Stomach (tissue), 9 donors: ENCODE measurements around the gene MAGEF1. TPM values are rescaled to one million over a fixed set of nuclear protein-coding genes. Genes with fewer than 3 reads are reported as not detected.

Experiments used
- DNase-seq, 2 donors: peaks; one replicate each; pipeline versions ENCODE4 v3.0.0 to v3.0.0-alpha.2; 2013 to 2019
- H3K27ac ChIP-seq, 5 donors: fragments of 200-600 bp in 4 of 5; sonication (generic) in 4 of 5; one replicate each; pipeline ENCODE4 v1.5.1; 2013 to 2019; ENCODE audit warnings: mild to moderate bottlenecking in 1 of 5, moderate library complexity in 1 of 5
- H3K27me3 ChIP-seq, 3 donors: fragments of 200-600 bp; sonication (generic); one replicate each; pipeline ENCODE4 v1.5.1; 2017 to 2019; ENCODE audit warnings: mixed run types in 1 of 3
- H3K36me3 ChIP-seq, 4 donors: fragments of 200-600 bp; sonication (generic); 1 replicate in 3 of 4; 2 replicates in 1 of 4; pipeline ENCODE4 v1.5.1; 2016 to 2019
- H3K4me1 ChIP-seq, 4 donors: fragments of 200-600 bp; sonication (generic); one replicate each; pipeline ENCODE4 v1.5.1; 2016 to 2019
- H3K4me3 ChIP-seq, 4 donors: fragments of 200-600 bp; sonication (generic) in 3 of 4; one replicate each; pipeline ENCODE4 v1.5.1; 2016 to 2019; ENCODE audit warnings: mild to moderate bottlenecking in 1 of 4
- H3K9me3 ChIP-seq, 4 donors: fragments of 200-600 bp; sonication (generic); one replicate each; pipeline ENCODE4 v1.5.1; 2016 to 2019
- EP300 ChIP-seq: sonication (generic); formaldehyde crosslinking; IDR thresholded peaks from one replicate; pipeline ENCODE4 v1.6.1; 2017; ENCODE audit warnings: antibody characterized with exemption
- POLR2A ChIP-seq, 4 donors: fragments of 450-650 bp; IDR thresholded peaks; one replicate each; pipeline ENCODE4 v1.6.1; 2016; ENCODE audit warnings: antibody characterized with exemption in 4 of 4, control low read depth in 2 of 4, mild to moderate bottlenecking in 1 of 4, moderate library complexity in 1 of 4
- POLR2AphosphoS5 ChIP-seq, 3 donors: sonication (generic); formaldehyde crosslinking; IDR thresholded peaks; one replicate each; pipeline ENCODE4 v1.6.1; 2016; ENCODE audit warnings: antibody characterized with exemption in 3 of 3
- WGBS, 5 donors: extraction: QIAGEN DNeasy Blood & Tissue Kit in 3 of 5; methylation state at CpG; one replicate each; pipeline versions ENCODE4 v1.1.5 to v1.1.7; 2013 to 2018; 5-methylcytosine and 5-hydroxymethylcytosine counted together
- intact Hi-C: fragments of 100-400 bp; cut with DNase I; formaldehyde crosslinking; loops from one replicate; pipeline ENCODE4 v1.15.1; 2023; ENCODE audit warnings: low total_unique reads
- polyA plus RNA-seq, 3 donors: library from polyadenylated mRNA; stranded (reverse); fragments of 200-250 nt; gene quantifications; one replicate each; pipeline ENCODE4 v1.2.3, GENCODE V29; 2013
- total RNA-seq, 5 donors: library from RNA; depleted of rRNA; stranded (reverse); fragments of >200 nt; gene quantifications; one replicate each; pipeline versions ENCODE4 v1.1.0 to v1.2.3, GENCODE V29; 2014 to 2016
- TF ChIP-seq, protein P1 (sequence below), 7 experiments: fragments of 450-650 bp in 4 of 7; fragments of 200-600 bp in 3 of 7; sonication (generic) in 3 of 7; IDR thresholded peaks; one replicate each; pipeline ENCODE4 v1.5.1; 2016 to 2019; ENCODE audit warnings: antibody characterized with exemption in 7 of 7, control low read depth in 2 of 7, mild to moderate bottlenecking in 1 of 7
- donor health status: healthy with polysubstance abuse.
- donor health status: Bipolar disorder and iron deficiency.
- donor health status: healthy.

MAGEF1 gene
- total and polyA plus RNA-seq, 8 donors = 19.3 to 81.1 (median 35.1) TPM

DNA sequence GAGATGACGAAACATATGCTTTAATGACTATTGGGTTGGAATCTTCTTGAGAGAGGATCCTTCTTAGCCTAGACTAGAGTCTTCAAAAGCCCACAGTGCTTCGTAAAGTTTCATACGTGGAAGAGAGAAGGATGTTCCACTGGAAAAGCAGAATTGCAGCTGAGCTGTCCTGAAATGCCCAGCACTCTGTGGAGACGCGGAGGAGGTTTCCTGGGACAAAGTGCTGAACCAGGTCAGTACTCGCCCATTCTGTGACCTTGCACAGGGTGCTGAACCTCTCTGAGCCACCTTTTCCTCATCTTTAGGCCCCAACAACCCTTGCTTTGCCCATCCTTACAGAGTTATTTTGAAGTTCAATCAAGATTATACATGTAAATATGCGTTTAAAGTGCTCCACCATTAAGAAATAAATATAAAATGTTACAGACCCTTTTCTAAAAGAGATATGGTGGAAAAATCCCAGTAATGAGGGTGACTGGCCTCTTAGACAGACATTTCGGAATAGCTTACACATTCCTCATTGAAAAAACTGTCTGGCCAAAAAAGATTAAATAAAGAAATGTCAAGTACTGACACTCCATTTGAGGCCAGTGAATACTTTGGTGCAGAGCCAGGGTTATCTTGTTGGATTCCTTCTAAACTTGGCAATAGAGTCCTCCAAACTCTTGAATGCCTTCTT is 4.2 kb upstream of the MAGEF1 start:
- Histone ChIP-seq H3K27me3 (no peaks in the 10 kb centered on the region), H3K9me3 (no peaks in the 10 kb centered on the region), H3K4me1 (peaks cover under 1 to 38% (median 19%) of the 10 kb centered on the region in 4 donors), H3K36me3 (no peaks in the 10 kb centered on the region), H3K4me3 (no peak overlapping the region), H3K27ac (peak overlapping the region; percentile 44 to 75 (median 65))
- intact Hi-C loops = no loop called here
- TF ChIP-seq POLR2A (IDR thresholded peaks at IDR 0.05) = no peak
- TF ChIP-seq POLR2AphosphoS5 (IDR thresholded peaks at IDR 0.05) = no peak
- no peak for TF ChIP-seq EP300
- TF ChIP-seq, protein P1, sequence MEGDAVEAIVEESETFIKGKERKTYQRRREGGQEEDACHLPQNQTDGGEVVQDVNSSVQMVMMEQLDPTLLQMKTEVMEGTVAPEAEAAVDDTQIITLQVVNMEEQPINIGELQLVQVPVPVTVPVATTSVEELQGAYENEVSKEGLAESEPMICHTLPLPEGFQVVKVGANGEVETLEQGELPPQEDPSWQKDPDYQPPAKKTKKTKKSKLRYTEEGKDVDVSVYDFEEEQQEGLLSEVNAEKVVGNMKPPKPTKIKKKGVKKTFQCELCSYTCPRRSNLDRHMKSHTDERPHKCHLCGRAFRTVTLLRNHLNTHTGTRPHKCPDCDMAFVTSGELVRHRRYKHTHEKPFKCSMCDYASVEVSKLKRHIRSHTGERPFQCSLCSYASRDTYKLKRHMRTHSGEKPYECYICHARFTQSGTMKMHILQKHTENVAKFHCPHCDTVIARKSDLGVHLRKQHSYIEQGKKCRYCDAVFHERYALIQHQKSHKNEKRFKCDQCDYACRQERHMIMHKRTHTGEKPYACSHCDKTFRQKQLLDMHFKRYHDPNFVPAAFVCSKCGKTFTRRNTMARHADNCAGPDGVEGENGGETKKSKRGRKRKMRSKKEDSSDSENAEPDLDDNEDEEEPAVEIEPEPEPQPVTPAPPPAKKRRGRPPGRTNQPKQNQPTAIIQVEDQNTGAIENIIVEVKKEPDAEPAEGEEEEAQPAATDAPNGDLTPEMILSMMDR (IDR thresholded peaks at IDR 0.05) = no peak
- 71 to 85% (median 80%) methylated on average over 8 of the region's 8 CpGs for WGBS, 5 donors
- DNase-seq = no peak

DNA sequence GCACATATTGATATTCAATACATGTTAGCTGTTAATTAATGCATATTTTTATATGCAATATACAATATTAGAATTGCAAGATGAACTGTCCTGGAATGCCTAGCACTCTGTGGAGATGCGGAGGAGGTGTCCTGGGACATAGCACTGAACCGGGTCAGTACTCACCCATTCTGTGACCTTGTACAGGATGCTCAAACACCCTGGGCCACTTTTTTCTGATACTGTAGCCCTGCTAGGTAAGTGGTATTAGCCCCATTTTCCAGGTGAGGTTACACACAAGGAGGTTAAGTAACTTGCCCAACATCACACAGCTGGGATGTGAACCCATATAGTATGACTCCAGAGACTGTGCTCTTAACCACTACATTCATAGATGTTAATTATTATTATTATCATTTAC is 1.7 kb upstream of the MAGEF1 start:
- 68 to 93% (median 76%) methylated on average over 2 of the region's 2 CpGs for WGBS, 5 donors
- no peaks in the 10 kb centered on the region for H3K27me3 ChIP-seq
- no peak overlapping the region for H3K27ac ChIP-seq
- H3K36me3 ChIP-seq = peaks cover 0 to 3% (median 0%) of the 10 kb centered on the region in 4 donors
- H3K9me3 ChIP-seq = no peaks in the 10 kb centered on the region
- H3K4me1 ChIP-seq = peaks cover 10 to 55% (median 36%) of the 10 kb centered on the region in 4 donors
- intact Hi-C loops = no loop called here
- H3K4me3 ChIP-seq = no peak overlapping the region
- TF ChIP-seq EP300 (no peak), POLR2AphosphoS5 (IDR thresholded peaks at IDR 0.05) (no peak)
- DNase-seq = no peak

DNA sequence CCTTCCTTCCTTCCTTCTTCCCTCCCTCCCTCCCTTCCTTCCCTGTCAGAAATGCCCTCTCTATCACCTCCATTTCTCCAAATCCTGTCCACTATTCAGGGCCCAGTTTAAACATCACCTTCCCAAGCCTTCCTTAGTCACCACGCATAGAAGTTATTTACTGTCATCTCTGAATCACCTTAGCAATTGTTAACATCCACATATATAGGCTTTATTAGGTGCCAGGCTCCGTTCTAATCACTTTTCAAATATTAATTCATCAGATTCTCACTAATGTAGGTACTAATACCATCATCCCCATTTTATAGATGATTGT is 1.1 kb upstream of the MAGEF1 start:
- TF ChIP-seq, protein P1 (IDR thresholded peaks at IDR 0.05) = no peak
- TF ChIP-seq EP300 = no peak
- no peak for TF ChIP-seq POLR2AphosphoS5 (IDR thresholded peaks at IDR 0.05)
- no peak for TF ChIP-seq POLR2A (IDR thresholded peaks at IDR 0.05)
- intact Hi-C loops = no loop called here
- Histone ChIP-seq H3K9me3 (no peaks in the 10 kb centered on the region), H3K4me3 (no peak overlapping the region), H3K4me1 (peaks cover 10 to 55% (median 36%) of the 10 kb centered on the region in 4 donors), H3K27ac (peak overlapping the region in 3 of 5 donors; percentile 95 to 98 (median 95)), H3K36me3 (peaks cover 0 to 3% (median 0%) of the 10 kb centered on the region in 4 donors), H3K27me3 (no peaks in the 10 kb centered on the region)
- WGBS, 5 donors = 28 to 57% (median 49%) methylated on average over 2 of the region's 2 CpGs
- DNase-seq = no peak

DNA sequence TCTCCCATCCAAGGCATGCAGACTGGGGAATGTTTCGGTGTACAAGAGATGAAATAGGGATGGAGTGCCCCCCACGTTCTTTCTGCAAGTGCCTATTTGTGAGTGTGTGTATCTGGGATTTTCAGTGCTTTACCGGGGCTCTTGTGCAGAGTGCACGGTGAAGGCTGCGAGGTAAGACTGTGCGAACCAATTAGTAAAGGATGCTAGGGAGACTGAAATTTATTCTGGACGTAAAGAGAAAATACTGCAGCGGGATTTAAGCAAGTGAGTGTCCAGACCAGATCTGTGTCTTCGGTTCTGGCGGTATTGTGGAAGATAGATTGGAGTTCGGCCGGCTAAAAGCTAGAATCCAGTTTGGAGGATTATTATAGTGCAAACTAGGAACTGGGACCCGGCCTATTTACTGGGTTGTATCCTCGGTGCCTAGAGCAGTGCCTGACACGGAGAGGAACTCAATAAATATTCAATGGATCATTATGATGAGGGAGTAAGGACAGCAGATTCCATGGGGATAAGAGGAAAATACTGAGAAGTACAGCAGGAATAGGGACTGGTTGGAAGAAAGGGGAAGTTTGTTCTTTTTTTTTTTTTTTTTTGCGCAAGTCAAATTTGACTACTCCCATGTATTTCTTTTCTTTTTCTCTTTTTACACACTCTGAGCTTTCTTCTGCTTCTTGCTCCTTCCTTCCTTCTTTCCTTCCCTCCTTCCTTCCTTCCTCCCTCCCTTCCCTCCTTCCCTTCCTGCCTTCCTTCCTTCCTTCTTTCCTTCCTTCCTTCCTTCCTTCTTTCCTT is 580 bp upstream of the MAGEF1 start:
- WGBS, 5 donors = 4 to 7% (median 6%) methylated on average over 16 of the region's 16 CpGs
- peaks cover 10 to 50% (median 36%) of the 10 kb centered on the region in 4 donors for H3K4me1 ChIP-seq
- intact Hi-C loops = no loop called here
- H3K36me3 ChIP-seq = peaks cover 0 to 4% (median 1%) of the 10 kb centered on the region in 4 donors
- peak overlapping the region; percentile 73 to 89 (median 86) for H3K4me3 ChIP-seq
- H3K9me3 ChIP-seq = no peaks in the 10 kb centered on the region
- H3K27me3 ChIP-seq = no peaks in the 10 kb centered on the region
- DNase-seq = no peak
- peak overlapping the region; percentile 88 to 98 (median 95) for H3K27ac ChIP-seq
- TF ChIP-seq EP300 (no peak), POLR2AphosphoS5 (IDR thresholded peaks at IDR 0.05) (no peak), POLR2A (IDR thresholded peaks at IDR 0.05) (no peak)
- TF ChIP-seq, protein P1 (IDR thresholded peaks at IDR 0.05) = no peak
